K562 (cell line): ENCODE data around the gene PRKCQ. TPM values are rescaled to one million over a fixed set of nuclear protein-coding genes. Genes with fewer than 3 reads are reported as not detected.

ENCODE experiments used
- ARID2 ChIP-seq: fragments of 450-650 bp; IDR thresholded peaks from 2 replicates; pipeline ENCODE4 v1.6.1; 2017; ENCODE audit warnings: antibody characterized with exemption, mild to moderate bottlenecking
- KDM5B ChIP-seq: fragments of 200-600 bp; sonication (generic); IDR thresholded peaks from 2 replicates; pipeline ENCODE4 v1.6.1; 2012; ENCODE audit warnings: low read depth, mild to moderate bottlenecking, moderate library complexity, low read length, control low read depth, inconsistent platforms; ENCODE audit not compliant: insufficient replicate concordance
- RB1 ChIP-seq: fragments of 450-650 bp; IDR thresholded peaks from 2 replicates; pipeline ENCODE4 v1.6.1; 2017; ENCODE audit warnings: low read depth, mild to moderate bottlenecking
- SMAD1 ChIP-seq: fragments of 150-350 bp; IDR thresholded peaks from 2 replicates; pipeline ENCODE4 v1.6.1; 2014; ENCODE audit warnings: low read length, low read depth; ENCODE audit not compliant: partially characterized antibody
- SMC3 ChIP-seq: conservative IDR thresholded peaks from 2 replicates; pipeline ENCODE4 v1.6.1; 2011; ENCODE audit warnings: low read depth, low read length, improper control_type of control experiment; ENCODE audit not compliant: insufficient read depth
- ZBTB33 ChIP-seq: sonication (generic); formaldehyde crosslinking; IDR thresholded peaks from 2 replicates; pipeline ENCODE4 v1.8.1; 2023; ENCODE audit warnings: mild to moderate bottlenecking, missing genetic modification reagents
- ZFP36 ChIP-seq: fragments of 150-350 bp; IDR thresholded peaks from 2 replicates; pipeline ENCODE4 v1.6.1; 2018; ENCODE audit warnings: low read length, low read depth; ENCODE audit not compliant: partially characterized antibody
- ZNF766 ChIP-seq: fragments of 200-800 bp; sonication (Bioruptor generic); conservative IDR thresholded peaks from 2 replicates; pipeline ENCODE4 v1.6.1; 2016; ENCODE audit warnings: missing genetic modification characterization, missing compliant biosample characterization
- polyA plus RNA-seq, 8 experiments: library from polyadenylated mRNA; depleted of rRNA in 4 of 8; stranded (reverse) in 5 of 8; unstranded in 3 of 8; fragments of >200 nt; fragmentation: Nextera tagmentation in 2 of 8; fragmentation: Illumina TruSeq in 1 of 8; extraction: Ambion mirVana in 2 of 8; extraction: Trizol in 1 of 8; gene quantifications; 2 replicates each; pipeline versions ENCODE4 v1.2.1 to v1.2.3, GENCODE V29; 2011 to 2014; ENCODE audit warnings: inconsistent platforms in 1 of 8, missing spikeins in 1 of 8
- total RNA-seq, 7 experiments: library from RNA; depleted of rRNA in 6 of 7; stranded (reverse); fragments of >200 nt in 6 of 7; fragmentation: Illumina TruSeq in 2 of 7; extraction: Trizol in 2 of 7; gene quantifications; 2 replicates each; pipeline versions ENCODE4 v1.2.1 to v1.2.3, GENCODE V29; 2011 to 2021; ENCODE audit warnings: low replicate concordance in 1 of 7
- TF ChIP-seq, protein P1 (sequence below), 2 experiments: fragments of 450-650 bp; formaldehyde crosslinking in 1 of 2; IDR thresholded peaks; 2 replicates each; pipeline versions ENCODE4 v1.4.0 to v1.6.1; 2014 to 2020; ENCODE audit warnings: mild to moderate bottlenecking in 2 of 2, borderline replicate concordance in 1 of 2, low read depth in 1 of 2
- TF ChIP-seq, protein P2 (sequence below): sonication (generic); formaldehyde crosslinking; IDR thresholded peaks from 2 replicates; pipeline ENCODE4 v1.8.1; 2023; ENCODE audit warnings: mild to moderate bottlenecking, missing genetic modification reagents, moderate library complexity
- TF ChIP-seq, protein P3 (sequence below): fragments of 450-650 bp; IDR thresholded peaks from 2 replicates; pipeline ENCODE4 v1.6.1; 2016; ENCODE audit warnings: low read depth, mild to moderate bottlenecking, moderate library complexity
- TF ChIP-seq, protein P4 (sequence below): fragments of 450-650 bp; formaldehyde crosslinking; conservative IDR thresholded peaks from 2 replicates; pipeline ENCODE4 v1.4.0; 2022; ENCODE audit warnings: mild to moderate bottlenecking, missing genetic modification characterization

The PRKCQ gene
- total and polyA plus RNA-seq, 9 of the 15 experiments (the other 6 are each of a cell fraction or from before 2014, with no cell fraction given) = 4.4 to 23.3 (median 14.6) TPM

GRCh38 chr10:6580279-6581029 lies 378 bp upstream of the PRKCQ start (continued):
- TF ChIP-seq, protein P1, sequence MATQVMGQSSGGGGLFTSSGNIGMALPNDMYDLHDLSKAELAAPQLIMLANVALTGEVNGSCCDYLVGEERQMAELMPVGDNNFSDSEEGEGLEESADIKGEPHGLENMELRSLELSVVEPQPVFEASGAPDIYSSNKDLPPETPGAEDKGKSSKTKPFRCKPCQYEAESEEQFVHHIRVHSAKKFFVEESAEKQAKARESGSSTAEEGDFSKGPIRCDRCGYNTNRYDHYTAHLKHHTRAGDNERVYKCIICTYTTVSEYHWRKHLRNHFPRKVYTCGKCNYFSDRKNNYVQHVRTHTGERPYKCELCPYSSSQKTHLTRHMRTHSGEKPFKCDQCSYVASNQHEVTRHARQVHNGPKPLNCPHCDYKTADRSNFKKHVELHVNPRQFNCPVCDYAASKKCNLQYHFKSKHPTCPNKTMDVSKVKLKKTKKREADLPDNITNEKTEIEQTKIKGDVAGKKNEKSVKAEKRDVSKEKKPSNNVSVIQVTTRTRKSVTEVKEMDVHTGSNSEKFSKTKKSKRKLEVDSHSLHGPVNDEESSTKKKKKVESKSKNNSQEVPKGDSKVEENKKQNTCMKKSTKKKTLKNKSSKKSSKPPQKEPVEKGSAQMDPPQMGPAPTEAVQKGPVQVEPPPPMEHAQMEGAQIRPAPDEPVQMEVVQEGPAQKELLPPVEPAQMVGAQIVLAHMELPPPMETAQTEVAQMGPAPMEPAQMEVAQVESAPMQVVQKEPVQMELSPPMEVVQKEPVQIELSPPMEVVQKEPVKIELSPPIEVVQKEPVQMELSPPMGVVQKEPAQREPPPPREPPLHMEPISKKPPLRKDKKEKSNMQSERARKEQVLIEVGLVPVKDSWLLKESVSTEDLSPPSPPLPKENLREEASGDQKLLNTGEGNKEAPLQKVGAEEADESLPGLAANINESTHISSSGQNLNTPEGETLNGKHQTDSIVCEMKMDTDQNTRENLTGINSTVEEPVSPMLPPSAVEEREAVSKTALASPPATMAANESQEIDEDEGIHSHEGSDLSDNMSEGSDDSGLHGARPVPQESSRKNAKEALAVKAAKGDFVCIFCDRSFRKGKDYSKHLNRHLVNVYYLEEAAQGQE (IDR thresholded peaks at IDR 0.05; ENCODE audit: borderline replicate concordance) = peak; percentile 21; the same call in 1 of the 2 replicates
- TF ChIP-seq, protein P1 (CRISPR knock-in tag; IDR thresholded peaks at IDR 0.05; ENCODE audit: low read depth) = no peak
- TF ChIP-seq, protein P2, sequence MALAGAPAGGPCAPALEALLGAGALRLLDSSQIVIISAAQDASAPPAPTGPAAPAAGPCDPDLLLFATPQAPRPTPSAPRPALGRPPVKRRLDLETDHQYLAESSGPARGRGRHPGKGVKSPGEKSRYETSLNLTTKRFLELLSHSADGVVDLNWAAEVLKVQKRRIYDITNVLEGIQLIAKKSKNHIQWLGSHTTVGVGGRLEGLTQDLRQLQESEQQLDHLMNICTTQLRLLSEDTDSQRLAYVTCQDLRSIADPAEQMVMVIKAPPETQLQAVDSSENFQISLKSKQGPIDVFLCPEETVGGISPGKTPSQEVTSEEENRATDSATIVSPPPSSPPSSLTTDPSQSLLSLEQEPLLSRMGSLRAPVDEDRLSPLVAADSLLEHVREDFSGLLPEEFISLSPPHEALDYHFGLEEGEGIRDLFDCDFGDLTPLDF (CRISPR knock-in tag) = peak; percentile 51; the same call in 1 of the 2 replicates
- TF ChIP-seq, protein P3, sequence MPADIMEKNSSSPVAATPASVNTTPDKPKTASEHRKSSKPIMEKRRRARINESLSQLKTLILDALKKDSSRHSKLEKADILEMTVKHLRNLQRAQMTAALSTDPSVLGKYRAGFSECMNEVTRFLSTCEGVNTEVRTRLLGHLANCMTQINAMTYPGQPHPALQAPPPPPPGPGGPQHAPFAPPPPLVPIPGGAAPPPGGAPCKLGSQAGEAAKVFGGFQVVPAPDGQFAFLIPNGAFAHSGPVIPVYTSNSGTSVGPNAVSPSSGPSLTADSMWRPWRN = no peak
- TF ChIP-seq ZFP36 = no peak
- TF ChIP-seq KDM5B = peak; percentile 86
- no peak for TF ChIP-seq ARID2
- TF ChIP-seq, protein P4, sequence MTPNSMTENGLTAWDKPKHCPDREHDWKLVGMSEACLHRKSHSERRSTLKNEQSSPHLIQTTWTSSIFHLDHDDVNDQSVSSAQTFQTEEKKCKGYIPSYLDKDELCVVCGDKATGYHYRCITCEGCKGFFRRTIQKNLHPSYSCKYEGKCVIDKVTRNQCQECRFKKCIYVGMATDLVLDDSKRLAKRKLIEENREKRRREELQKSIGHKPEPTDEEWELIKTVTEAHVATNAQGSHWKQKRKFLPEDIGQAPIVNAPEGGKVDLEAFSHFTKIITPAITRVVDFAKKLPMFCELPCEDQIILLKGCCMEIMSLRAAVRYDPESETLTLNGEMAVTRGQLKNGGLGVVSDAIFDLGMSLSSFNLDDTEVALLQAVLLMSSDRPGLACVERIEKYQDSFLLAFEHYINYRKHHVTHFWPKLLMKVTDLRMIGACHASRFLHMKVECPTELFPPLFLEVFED (CRISPR knock-in tag) = no peak
- TF ChIP-seq ZNF766 (CRISPR knock-in tag) = no peak
- TF ChIP-seq SMAD1 = peak; percentile 79
- no peak for TF ChIP-seq ZBTB33 (CRISPR knock-in tag)
- no peak for TF ChIP-seq SMC3
- TF ChIP-seq RB1 = peak; percentile 94
